ENCODE data around the gene PHIP.
"Not testable (repeated sequence)": the region's sequence is repeated elsewhere in the genome, so short reads cannot be mapped to it uniquely, and the experiment has no call there.

The PHIP gene

DNA sequence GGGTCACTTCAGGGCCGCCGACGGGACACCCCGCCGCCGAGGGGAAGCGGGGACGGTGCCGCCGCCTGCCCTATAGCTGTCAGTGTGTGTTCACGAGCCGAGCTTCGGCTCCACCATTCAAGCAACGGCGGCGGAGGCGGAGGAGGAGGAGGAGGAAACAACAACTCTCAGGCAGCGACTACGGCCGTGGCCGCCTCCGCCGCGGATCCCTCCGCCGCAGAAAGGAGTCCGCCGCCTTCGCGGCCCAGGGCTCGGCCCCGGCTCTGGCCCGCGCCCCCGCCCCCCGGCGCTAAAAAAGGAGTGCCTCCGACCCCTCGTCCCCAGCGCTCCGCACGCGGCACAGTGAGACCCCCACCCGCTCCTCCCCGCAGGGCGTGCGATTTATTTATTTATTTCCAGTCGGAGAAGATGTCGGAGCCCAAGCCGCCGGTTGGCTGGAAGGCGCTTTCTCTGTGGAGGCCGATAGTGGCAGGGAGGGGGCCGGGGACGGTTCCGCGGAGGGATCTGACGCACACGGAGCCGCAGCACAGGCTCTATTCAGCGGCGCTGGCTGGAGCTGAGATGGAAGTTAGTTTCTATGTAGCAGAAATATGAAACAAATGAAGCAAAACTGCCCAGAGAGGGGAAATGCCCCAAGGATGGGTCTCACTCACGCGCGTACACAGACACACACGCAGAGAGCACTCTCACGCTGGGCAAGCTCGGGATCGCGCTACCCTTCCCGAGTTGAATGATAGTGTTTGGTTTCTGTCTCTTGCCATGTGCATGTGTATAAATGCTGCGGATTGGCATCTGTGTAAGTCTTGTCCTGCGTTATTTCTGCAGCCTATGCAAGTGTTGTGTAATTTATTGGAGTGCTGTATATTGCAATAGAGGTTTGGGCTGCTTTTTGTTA, at the start of gene PHIP:
PHIP (minus strand) TSS at position 180 of the 895 bp plus-strand sequence. CDS start 186 bp downstream, outside the sequence.
- peak; percentile 93 to 98 for DNase-seq

DNA sequence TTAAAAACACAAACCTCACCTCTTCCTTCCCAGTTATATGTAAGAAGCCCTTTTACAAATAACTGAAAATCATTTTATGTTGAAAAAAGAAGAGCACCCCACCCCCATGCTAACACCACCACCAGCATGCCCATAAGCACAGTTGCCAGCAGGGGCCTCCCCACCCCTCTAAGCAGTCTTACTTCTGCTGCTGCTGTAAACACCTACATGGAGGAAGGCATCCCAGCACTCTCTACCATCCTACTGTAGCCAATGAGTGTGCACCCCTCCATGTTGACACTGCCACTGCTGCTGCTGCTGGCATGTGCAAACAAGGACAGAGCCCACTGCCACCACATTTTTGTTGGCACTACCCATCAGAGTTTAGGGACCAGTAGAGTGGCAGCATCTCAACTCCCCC, 49.6 kb upstream of the PHIP start:
- no peak for DNase-seq

DNA sequence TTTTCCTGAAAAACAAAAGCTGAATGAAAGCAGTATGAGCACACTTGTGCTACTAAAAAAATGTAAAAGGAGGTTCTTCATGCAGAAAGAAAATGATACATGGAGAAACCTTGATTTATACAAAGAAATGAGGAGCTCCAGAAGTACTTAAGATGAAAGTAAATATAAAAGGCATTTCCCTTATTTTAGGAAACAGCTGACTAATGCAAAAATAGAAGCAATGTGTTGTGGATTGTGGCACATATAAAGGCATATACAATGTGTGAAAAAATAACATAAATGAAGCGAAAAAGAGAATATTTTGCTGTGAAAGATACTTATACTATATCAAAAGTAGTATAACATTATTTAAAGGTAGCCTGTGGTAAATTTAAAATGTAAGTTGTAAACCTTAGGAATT, 41.2 kb upstream of the PHIP start:
- no peak for DNase-seq

DNA sequence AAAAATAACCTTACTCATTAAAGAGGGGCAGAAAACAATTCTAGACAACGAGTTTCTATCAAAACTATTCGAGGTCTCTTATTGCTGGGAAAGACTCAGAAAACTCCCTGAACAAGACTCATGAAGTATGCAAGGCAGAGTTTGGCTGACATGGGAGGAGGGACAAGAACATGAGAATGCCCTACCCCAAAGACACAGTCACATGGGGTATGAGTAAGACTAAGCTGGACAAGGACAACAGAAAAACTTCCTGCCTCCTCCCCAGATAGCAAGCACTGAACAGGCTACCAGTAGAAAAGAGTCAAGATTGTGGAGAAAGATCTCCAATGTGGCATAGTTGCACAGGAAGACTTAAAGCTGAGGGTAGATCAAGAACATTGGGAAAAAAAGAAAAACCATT, 39.7 kb upstream of the PHIP start:
- no peak for DNase-seq

DNA sequence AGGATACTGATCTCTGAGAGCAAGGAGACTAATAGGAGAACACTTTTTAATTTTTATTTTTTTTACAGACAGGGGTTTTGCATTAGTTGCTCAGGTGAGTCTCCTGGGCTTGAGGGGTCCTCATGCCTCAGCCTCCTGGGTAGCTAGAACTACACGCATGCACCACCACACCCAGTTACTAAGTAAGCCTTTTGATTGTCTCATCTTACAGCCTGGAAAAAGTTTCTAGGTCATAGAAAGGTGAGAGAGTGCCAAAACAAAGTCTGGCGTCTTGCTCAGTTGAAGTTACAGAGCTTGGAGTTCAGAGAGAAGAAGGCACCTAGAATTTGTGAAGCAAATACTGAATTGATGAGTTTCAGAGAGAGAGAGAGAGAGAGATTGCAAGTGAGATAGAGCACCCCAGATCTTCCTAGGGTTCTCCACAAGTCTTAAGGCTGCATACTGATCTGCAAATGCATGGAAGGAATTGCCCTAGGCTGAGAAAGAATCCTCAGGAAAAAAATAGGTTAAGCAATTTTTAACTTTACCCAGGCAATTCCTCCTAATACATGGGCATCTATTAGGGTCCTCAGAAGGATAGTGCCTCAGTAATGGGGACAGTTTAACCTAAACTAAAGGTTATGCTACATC, 37.6 kb upstream of the PHIP start:
- no peak for DNase-seq

DNA sequence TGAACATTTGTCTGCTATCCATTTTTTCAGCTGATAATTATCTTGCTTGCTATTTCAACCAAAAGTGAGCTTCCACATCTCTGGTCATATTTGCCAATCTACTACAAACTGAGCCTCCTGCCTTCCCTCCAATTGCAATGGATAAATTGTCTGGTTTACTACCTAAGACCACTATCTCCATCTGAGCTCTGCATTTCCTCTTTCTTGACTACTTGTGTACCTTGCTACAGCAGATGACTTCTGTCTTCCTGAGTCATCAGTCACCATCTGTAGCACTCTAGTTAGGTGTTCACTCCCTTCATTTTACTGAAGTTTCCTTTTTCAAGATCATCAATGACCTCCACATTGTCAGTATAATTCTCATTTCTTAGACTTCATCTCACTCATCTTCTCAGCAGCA, 33.5 kb upstream of the PHIP start:
- DNase-seq: no peak

DNA sequence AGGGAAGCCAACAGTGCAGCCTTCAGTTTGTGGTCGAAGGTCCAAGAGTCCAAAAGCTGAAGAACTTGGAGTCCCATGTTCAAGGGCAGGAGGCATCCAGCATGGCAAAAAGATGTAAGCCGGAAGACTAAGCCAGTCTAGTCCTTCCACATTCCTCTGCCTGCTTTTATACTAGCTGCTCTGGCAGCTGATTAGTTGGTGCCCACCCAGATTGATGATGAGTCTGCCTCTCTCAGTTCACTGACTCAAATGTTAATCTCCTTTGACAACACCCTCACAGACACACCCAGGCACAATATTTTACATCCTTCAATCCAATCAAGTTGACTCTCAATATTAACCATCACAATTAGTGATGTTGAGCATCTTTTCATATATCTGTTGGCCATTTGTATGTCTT, 23.1 kb upstream of the PHIP start:
- DNase-seq: no peak

DNA sequence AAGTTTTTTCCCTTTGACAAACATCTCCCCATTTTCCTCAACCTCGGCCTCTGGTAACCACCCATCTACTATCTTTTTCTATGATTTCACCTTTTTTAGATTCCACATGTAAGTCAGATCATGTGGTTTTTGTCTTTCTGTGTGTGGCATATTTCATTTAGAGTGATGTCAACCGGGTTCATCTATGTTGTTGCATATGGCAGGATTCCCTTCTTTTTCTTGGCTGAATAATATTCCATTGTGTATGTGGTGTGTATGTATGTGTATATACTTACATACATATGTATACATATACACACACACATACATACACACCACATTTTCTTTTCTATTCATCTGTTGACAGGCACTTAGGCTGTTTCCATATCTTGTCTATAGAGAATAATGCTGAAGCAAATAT, 22.2 kb upstream of the PHIP start:
- no peak for DNase-seq

DNA sequence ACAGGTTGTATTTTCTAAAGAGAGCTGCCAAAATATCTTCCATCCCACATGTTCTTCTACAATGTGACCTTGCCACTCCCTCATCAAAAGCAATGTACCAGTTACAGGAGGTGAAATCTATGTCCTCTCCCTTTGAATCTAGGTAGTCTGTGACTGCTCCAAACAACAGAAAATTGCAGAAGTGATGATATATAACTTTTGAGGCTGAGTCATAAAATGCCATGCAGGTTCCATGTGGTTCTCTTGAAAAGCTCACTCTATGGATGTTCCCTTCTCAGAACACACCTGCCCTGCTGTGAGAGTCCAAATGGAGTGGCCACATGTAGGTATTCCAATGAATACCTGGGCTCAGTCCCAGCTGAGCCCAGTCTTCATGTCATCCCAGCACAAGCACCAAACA, 16.9 kb upstream of the PHIP start:
- DNase-seq: no peak

DNA sequence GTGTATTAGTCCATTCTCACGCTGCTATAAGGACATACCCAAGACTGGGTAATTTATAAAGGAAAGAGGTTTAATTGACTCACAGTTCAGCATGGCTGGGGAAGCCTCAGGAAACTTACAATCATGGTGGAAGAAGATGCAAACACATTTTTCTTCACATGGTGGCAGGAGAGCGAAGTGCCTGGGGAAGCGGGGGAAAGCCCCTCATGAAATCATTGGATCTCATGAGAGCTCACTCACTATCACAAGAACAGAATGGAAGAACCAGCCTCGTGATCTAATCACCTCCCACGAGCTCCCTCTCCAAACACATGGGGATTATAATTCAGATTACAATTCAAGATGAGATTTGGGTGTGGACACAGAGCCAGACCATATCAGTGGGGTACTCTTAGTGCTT, 13.7 kb upstream of the PHIP start:
- DNase-seq: not testable (repeated sequence)

DNA sequence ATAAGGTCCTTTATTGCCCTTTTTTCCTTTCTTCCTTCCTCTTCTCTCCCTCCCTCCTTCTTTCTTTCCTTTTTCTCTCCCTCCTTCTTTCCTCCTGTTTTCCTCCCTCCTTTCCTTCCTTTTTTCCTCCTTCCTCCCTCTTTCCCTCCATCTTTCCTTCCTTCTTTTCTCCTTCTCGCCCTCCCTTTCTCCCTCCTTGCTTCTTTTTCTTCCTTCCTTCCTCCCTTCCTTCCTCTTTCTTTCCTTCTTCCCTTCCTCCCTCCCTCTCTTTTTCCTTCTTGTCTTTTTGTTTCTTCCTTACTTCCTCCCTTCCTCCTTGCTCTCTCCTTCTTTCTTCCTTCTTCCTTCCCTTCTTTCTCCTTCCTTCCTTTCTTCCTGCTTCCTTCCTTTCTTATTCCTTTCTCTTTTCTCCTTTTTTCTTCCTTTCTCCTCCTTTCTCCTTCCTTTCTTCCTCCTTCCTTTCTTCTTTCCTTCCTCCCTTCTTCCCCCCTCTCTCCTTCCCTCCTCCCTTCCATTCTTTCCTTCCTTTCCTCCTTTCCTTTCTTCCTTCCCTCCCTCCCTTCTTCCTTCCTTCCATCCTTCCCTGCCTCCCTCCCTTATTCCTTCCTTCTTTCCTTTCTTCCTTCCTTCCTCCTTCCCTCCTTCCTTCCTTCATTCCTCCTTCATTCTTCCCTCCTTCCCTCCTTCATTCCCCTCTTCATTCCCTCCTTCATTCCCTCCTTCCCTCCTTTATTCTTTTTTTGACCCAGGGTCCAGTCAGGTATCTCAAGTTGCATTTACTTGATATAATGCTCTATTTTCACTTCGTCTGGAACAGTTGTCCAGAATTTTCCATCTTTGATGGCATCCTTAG, 11.7 kb upstream of the PHIP start:
- DNase-seq: no peak

DNA sequence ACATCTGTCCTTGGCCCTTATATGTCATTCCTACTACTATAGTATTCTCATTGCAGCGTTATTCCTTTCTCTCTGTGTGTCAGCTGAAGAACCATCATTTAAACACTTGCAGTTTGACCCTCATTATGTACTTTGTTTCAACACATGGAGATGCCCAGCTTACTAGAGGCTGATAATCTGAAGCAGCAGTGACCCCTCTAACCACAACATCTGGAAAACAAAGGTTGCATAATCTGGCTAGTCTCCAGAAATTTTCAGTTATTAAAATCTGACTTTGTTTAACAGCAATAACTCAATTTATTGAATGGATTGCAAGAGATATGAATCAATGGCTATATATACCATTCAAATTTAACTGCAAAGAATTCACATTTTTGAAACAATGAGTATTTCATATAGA, 6.6 kb upstream of the PHIP start:
- no peak for DNase-seq

DNA sequence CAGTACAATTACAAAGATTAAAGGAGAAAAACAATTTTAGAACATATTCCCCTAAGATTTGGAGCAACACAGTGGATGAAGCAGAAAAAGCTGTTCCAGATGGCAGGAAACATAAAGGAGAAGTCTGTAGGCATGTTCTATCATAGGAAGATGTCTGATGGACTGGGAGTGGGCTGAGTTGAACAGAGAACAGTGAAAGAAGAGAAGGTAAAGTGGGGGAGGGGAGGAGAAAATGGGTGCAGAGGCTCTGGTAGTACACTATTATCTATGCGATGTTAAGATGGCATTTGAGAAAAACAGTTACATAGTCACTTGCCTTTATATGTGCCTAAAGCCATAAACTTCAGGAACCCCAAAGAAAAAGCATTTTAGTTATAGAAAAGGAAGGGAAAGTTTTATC, 4.2 kb upstream of the PHIP start:
- peak in 1 of 2 experiments; percentile 3 for DNase-seq

DNA sequence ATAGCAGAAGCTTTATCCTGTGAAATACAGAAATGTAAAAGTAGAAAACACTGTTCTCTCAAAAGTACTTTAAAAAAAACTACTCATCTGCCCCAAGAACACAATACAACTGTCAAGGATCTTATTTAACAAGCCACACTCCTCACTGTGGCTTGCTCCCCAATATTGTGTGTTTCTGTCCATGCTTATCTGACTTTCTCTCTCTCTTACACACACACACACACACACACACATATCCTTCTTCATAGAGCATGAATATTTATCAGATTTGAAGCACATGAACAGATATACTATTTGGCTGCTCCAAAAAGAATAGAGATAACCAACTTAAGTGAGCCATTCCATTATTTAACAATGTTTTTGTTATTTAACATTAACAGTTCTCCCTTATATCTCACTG, 3.6 kb upstream of the PHIP start:
- DNase-seq: peak in 1 of 2 experiments; percentile 10

DNA sequence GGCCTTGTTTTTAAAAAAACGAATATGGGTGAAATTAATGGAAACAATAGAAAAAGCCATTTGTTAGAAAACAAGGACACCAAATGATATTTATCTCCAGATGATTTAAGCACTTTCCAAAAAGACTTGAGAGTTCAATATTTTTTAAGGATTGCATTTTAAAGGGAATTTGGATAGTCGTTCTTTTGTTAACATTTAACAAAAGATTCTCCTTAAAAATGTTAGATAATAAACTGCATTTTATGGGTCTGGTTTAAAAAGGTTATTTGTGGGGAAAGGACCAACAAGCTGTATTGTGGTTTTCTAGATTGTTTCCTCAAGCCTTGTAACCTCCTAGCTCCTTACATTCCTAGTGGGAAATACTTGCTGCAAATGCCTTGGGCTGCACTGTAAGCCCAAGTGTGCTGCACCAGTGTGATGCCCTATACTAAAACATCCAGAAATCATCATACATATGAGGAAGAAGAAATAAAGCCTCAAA, 1.5 kb upstream of the PHIP start:
- DNase-seq: peak in 1 of 2 experiments; percentile 27

DNA sequence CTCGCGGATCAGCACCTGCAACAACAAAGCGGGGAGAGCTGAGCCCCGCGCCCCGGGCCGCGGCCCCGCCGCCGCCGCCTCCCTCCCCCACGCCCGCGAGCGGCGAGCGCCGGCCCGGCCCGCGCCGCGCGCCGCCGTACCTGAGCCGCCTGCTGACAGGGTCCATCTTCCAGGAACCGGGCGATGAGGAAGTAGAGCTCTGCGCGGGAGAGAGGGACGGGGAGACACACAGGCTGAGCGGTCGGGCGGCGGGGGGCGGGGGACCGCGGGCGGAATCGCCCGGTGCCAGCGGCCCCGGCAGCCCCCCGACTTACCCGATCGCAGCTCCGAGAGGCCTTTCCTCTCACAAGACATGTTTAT, 359 bp downstream of the PHIP start:
- peak; percentile 62 to 84 for DNase-seq

DNA sequence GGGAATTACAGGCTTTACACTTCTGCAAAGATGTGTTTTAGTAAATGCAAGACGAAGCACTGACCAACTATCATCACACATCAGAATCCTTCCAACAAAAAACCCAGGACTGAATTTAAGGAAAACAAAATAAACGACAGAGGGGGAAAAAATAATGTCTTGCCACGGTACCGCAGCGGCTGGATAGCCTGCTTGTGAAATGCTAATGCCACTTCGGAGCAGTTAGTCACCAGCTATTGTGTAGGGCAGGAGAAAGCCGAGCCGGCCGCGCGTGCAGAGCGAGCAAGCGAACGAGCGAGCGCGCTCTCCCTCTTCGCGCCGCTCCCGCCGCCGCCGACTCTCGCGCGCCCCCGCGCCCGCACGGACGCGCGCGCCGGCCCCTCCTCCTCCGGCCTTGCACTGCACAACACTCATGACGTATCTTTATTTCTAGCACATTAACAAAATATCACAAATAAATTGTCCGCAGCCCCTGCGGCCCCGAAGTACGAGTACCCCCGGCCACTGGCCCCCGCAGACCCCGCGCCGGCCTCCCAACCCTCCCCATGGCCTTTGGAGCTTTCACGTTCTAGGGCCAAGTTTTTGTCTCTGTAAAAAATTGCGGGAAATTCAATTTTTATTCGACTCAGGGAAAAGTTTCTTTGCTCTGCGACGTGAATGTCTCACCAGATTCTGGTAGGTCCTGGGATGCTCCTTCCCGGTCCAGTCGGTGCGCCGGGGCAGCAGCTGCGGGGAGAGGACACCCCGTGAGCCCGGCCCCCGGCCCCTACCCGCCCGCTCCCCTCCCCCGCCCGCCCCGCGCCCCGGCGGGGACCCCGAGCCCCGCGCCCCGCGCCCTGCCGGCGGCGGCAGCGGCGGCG, 1.0 kb downstream of the PHIP start:
- peak; percentile 76 to 93 for DNase-seq

DNA sequence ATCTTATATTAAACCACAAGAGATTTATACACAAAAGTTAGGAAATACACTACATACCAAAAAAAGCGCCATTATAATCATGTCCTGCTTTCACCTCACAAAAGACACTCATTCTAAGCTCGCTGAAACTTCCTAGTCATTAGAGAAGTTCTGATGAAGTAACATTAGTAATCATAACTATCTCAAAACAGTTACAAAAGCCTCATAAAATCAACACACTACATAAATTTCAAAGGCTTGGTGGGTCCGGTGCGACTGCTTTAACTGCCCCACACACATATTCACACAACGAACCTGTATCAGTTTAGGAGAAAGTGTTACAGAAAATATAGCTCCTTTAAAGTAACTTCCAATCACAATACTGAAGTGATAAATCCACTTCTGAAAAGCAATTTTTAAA, 1.9 kb downstream of the PHIP start:
- peak in 1 of 2 experiments; percentile 24 for DNase-seq

DNA sequence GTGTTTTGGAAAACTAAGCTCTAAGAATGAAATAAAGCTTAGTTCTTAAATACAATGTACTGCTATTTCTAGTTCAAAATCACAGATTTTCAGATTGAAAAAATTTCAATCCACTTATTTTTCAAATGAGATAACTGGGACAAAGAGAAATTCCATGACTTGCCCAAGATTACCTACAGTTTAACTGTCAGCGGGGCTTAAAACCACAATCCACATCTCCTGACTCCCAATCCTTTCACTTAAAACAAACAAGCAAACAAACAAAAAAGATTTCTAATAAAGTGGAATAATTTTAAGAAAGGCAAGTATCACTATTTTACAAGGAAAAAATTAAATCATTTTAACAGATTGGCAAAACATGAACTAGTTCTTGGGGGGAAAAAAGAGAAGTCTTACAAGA, 4.2 kb downstream of the PHIP start:
- DNase-seq: no peak

DNA sequence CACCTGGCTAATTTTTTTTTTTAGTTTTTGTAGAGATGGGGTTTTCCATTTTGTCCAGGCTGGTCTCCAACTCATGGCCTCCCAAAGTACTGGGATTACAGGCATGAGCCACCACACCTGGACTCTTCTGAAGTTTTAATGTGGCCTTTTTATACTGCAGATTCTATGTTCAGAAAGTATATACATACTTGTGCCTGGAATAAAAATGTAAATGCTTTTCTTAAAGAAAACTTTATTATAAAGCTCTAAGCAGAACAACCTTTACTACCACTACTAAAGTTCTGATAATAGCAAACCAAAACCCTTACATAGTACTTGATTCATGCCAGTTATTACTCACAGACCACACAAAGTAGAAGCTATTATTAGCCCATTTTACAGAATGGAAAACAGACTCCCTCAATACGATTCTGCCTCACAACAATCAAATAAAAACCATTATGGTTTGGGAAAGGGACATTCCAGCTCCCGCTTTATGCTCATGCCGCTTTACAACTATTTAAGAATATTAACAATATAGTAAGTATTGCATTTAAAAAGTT, 5.3 kb downstream of the PHIP start:
- DNase-seq: no peak

DNA sequence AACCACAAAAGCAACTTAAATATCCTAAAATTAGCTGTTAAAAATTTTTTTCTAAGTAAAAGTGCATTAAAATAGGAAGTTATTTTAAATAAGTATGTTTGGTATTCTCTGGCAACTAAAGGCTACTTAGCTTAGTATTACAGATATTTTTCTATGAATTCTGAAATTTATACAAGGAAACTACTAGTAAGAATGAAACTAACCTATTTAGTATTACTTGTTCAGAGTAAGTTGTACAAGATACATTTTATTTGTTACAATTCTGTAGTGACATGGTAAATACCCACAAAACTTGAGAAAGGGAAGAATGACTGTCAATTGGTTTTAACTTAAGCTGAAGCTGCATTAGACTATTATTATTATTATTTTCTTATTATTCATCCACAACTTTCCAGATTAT, 6.5 kb downstream of the PHIP start:
- no peak for DNase-seq

DNA sequence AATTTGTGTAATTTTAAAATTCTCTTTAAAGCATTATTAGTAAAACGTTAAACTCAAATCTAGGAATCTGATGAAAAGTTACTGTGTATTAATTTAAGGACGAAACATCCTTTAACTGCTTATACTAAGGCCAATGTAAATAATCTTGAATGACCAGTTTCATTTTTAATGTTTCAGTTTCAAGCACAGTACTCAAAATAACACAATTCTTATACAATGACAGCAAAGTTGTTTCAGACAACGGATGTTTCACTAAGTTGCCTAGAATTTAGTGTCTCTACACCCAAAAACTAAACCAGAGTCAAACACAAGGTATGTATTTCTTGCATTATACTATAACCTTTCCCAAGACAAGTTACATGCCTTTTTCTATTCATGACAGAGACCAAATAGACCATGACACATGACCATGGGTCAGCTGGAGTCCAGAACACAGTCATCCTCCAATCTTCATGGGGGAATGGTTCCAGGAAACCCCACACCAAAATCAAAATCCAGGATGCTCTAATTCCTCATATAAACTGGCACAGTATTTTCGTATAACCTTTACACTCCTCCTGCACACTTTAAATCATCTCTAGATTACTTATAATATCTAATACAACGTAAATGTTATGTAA, 7.7 kb downstream of the PHIP start:
- DNase-seq: no peak

All from NCI-H526 (cell line).